WTC11 (cell line): ENCODE measurements around the gene ZNF607. TPM values are rescaled to one million over a fixed set of nuclear protein-coding genes. Genes with fewer than 3 reads are reported as not detected.

Experiments used
- ATAC-seq: fragments of 200-7000 bp; cut with Tn5 transposase; 2 replicates; pipeline ENCODE4 v1.10.0; 2021; ENCODE audit warnings: mild to moderate bottlenecking, moderate library complexity
- CTCF ChIA-PET: fragments of 300-600 bp; sonication (Branson Sonifier 250); formaldehyde crosslinking; loops from one replicate; lab custom pipeline; 2021; ENCODE audit warnings: antibody characterized with exemption; lab: Charles Lee
- POLR2A ChIA-PET: fragments of 350-600 bp; sonication (Branson Sonifier 250); formaldehyde crosslinking; loops from one replicate; lab custom pipeline; 2021; ENCODE audit warnings: antibody characterized with exemption; lab: Charles Lee
- DNase-seq: peaks from one replicate; pipeline ENCODE4 v3.0.0; 2021; ENCODE audit warnings: low spot score
- H3K27ac Mint-ChIP-seq: 2 replicates; pipeline ENCODE4 v1.8.0; 2021; ENCODE audit warnings: mixed read lengths
- H3K27me3 Mint-ChIP-seq: 2 replicates; pipeline ENCODE4 v1.8.0; 2021; ENCODE audit warnings: low read depth, mild to moderate bottlenecking, moderate library complexity, mixed read lengths
- H3K36me3 Mint-ChIP-seq: 2 replicates; pipeline ENCODE4 v1.8.0; 2021; ENCODE audit warnings: mixed read lengths
- H3K4me1 Mint-ChIP-seq: 2 replicates; pipeline ENCODE4 v1.8.0; 2022; ENCODE audit warnings: mixed read lengths
- H3K4me3 Mint-ChIP-seq: 2 replicates; pipeline ENCODE4 v1.8.0; 2021; ENCODE audit warnings: mild to moderate bottlenecking, moderate library complexity, mixed read lengths
- H3K9me3 Mint-ChIP-seq: 2 replicates; pipeline ENCODE4 v1.8.0; 2021; ENCODE audit warnings: mixed read lengths
- CDX4 ChIP-seq: fragments of 250-450 bp; sonication (Bioruptor Pico); IDR thresholded peaks from 2 replicates; pipeline ENCODE4 v1.9.0; 2021; ENCODE audit warnings: moderate library complexity, mild to moderate bottlenecking, inconsistent platforms, borderline replicate concordance
- CREM ChIP-seq: sonication (generic); formaldehyde crosslinking; IDR thresholded peaks from 2 replicates; pipeline ENCODE4 v1.8.1; 2022; ENCODE audit warnings: mild to moderate bottlenecking, missing genetic modification reagents, moderate library complexity
- EMX1 ChIP-seq: fragments of 250-450 bp; sonication (Bioruptor Pico); IDR thresholded peaks from 2 replicates; pipeline ENCODE4 v1.8.0; 2021; ENCODE audit warnings: mild to moderate bottlenecking
- ETV6 ChIP-seq: sonication (generic); formaldehyde crosslinking; IDR thresholded peaks from 2 replicates; pipeline ENCODE4 v1.8.1; 2022; ENCODE audit warnings: mild to moderate bottlenecking, missing genetic modification reagents
- FOXP1 ChIP-seq: sonication (generic); formaldehyde crosslinking; IDR thresholded peaks from 2 replicates; pipeline ENCODE4 v1.8.0; 2022; ENCODE audit warnings: missing genetic modification reagents, mild to moderate bottlenecking, moderate library complexity, borderline replicate concordance
- HMGA2 ChIP-seq: fragments of 250-450 bp; sonication (Bioruptor Pico); IDR thresholded peaks from 2 replicates; pipeline ENCODE4 v1.4.0; 2021; ENCODE audit warnings: mild to moderate bottlenecking, moderate library complexity
- HMGXB4 ChIP-seq: sonication (generic); formaldehyde crosslinking; IDR thresholded peaks from 2 replicates; pipeline ENCODE4 v1.8.1; 2023; ENCODE audit warnings: mild to moderate bottlenecking, moderate library complexity, missing genetic modification reagents
- NFATC4 ChIP-seq: fragments of 250-450 bp; sonication (Bioruptor Pico); IDR thresholded peaks from 2 replicates; pipeline ENCODE4 v1.9.0; 2021; ENCODE audit warnings: mild to moderate bottlenecking
- SMAD3 ChIP-seq: sonication (generic); formaldehyde crosslinking; IDR thresholded peaks from 2 replicates; pipeline ENCODE4 v1.8.0; 2022; ENCODE audit warnings: missing genetic modification reagents, mild to moderate bottlenecking, borderline replicate concordance
- SP1 ChIP-seq: sonication (generic); formaldehyde crosslinking; conservative IDR thresholded peaks from 2 replicates; pipeline ENCODE4 v1.8.1; 2022; ENCODE audit warnings: missing genetic modification reagents
- TEAD1 ChIP-seq: sonication (generic); formaldehyde crosslinking; IDR thresholded peaks from 2 replicates; pipeline ENCODE4 v1.8.0; 2022; ENCODE audit warnings: mild to moderate bottlenecking, missing genetic modification reagents
- ZBTB43 ChIP-seq: sonication (generic); formaldehyde crosslinking; IDR thresholded peaks from 2 replicates; pipeline ENCODE4 v1.8.1; 2023; ENCODE audit warnings: mild to moderate bottlenecking, missing genetic modification reagents
- ZNF317 ChIP-seq: sonication (generic); formaldehyde crosslinking; IDR thresholded peaks from 2 replicates; pipeline ENCODE4 v1.8.1; 2023; ENCODE audit warnings: low read depth, mild to moderate bottlenecking, moderate library complexity, missing genetic modification reagents, borderline replicate concordance
- ZNF671 ChIP-seq: fragments of 250-450 bp; sonication (Bioruptor Pico); IDR thresholded peaks from 2 replicates; pipeline ENCODE4 v1.8.0; 2021; ENCODE audit warnings: mild to moderate bottlenecking
- total RNA-seq: library from RNA; stranded (reverse); gene quantifications from 3 replicates; pipeline ENCODE4 v1.2.3, GENCODE V29; 2021
- TF ChIP-seq, protein P1 (sequence below): sonication (generic); formaldehyde crosslinking; IDR thresholded peaks from 2 replicates; pipeline ENCODE4 v1.8.1; 2022; ENCODE audit warnings: low read depth, missing genetic modification reagents, borderline replicate concordance
- TF ChIP-seq, protein P2 (sequence below): sonication (generic); formaldehyde crosslinking; IDR thresholded peaks from 2 replicates; pipeline ENCODE4 v1.8.0; 2023; ENCODE audit warnings: mild to moderate bottlenecking, missing genetic modification reagents

Gene ZNF607
- total RNA-seq, 1 experiment from 2014 or later: 17.5 TPM

DNA sequence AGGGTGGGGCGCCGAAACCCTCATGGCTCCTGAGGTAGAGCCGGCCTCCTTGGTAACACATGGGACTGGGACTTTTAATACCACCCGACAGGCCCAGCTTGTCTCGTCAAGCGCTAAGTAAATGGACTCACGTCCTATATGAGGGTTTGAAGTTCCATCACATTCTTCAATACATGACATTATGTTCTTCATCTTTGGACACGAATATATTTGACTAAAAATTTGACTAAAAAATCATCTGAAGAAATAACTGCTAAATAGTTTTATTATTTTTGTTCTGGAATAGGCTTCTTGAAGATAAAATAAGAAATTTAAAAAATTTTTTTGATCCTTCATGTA, 335 bp upstream of the ZNF607 start (continued):
- TF ChIP-seq HMGXB4 (CRISPR knock-in tag): 0 out of 2 replicates have a peak, but pooled peaks have one; percentile 4
- TF ChIP-seq ZBTB43 (CRISPR knock-in tag): no peak
- no peak for TF ChIP-seq ZNF671 (CRISPR knock-in tag)

DNA sequence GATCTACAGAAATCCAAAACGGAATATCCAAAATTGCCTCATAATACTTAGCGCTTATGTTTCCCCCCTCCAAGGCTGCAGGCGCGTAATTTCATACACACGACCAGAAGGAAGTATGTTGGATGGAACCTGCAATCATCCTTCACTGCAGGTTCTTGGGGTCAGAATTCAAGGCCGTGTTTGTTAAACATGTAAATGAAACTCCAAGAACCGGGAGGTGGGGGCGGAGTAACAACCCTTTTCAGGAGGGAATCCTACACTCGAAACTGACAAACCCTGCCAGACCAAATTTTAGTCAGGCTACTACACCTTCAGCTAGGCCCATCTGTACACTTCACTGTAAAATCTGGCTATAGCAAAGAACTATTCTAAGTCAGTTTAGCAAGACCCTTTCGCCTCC, 1.3 kb downstream of the ZNF607 start:
- CTCF ChIA-PET: interaction anchor here (2.4 kb wide), 1 partner anchor 61 kb away, joined by 13 read pairs; the partner anchor contains the start of gene ZNF573
- H3K27ac Mint-ChIP-seq: peak overlapping the region; percentile 85
- TF ChIP-seq SP1 (no peak), NFATC4 (CRISPR knock-in tag) (no peak), TEAD1 (CRISPR knock-in tag) (no peak), ETV6 (CRISPR knock-in tag) (no peak), CDX4 (no peak), ZNF317 (CRISPR knock-in tag) (no peak), FOXP1 (no peak)
- 0 out of 2 replicates have a peak, but pooled peaks cover 4% of the 10 kb centered on the region for H3K36me3 Mint-ChIP-seq
- ATAC-seq: no peak
- POLR2A ChIA-PET: no interaction called here
- H3K9me3 Mint-ChIP-seq: no peaks in the 10 kb centered on the region
- DNase-seq: peak; percentile 23
- H3K4me3 Mint-ChIP-seq: peak overlapping the region; percentile 89
- peaks cover 24% of the 10 kb centered on the region for H3K4me1 Mint-ChIP-seq
- H3K27me3 Mint-ChIP-seq: no peaks in the 10 kb centered on the region

- ChIA-PET CTCF (no interaction called here), POLR2A (no interaction called here)
- Mint-ChIP-seq H3K27ac (peak overlapping the region; percentile 70; the same call in 1 of the 2 replicates), H3K4me1 (peaks cover 24% of the 10 kb centered on the region), H3K9me3 (no peaks in the 10 kb centered on the region), H3K4me3 (peak overlapping the region; percentile 34; the same call in 1 of the 2 replicates), H3K36me3 (peaks cover 11% of the 10 kb centered on the region; the same call in 1 of the 2 replicates), H3K27me3 (no peaks in the 10 kb centered on the region)
- no peak for TF ChIP-seq SMAD3 (CRISPR knock-in tag)
- DNase-seq (no peak), ATAC-seq (no peak)
Observed at GRCh38 chr19:37716140-37716539, 3.4 kb downstream of the ZNF607 start.

GRCh38 chr19:37706052-37706605, 13.4 kb downstream of the ZNF607 start:
- POLR2A ChIA-PET: no interaction called here
- CTCF ChIA-PET: interaction anchor here (0.5 kb wide), 1 partner anchor 437 kb away, joined by 4 read pairs; no protein-coding TSS in a partner anchor
- no peaks in the 10 kb centered on the region for H3K27me3 Mint-ChIP-seq
- peaks cover 60% of the 10 kb centered on the region for H3K36me3 Mint-ChIP-seq
- DNase-seq: no peak
- ATAC-seq: no peak
- TF ChIP-seq EMX1 (CRISPR knock-in tag) (no peak), HMGA2 (CRISPR knock-in tag) (no peak), CREM (no peak)
- TF ChIP-seq, protein P1, sequence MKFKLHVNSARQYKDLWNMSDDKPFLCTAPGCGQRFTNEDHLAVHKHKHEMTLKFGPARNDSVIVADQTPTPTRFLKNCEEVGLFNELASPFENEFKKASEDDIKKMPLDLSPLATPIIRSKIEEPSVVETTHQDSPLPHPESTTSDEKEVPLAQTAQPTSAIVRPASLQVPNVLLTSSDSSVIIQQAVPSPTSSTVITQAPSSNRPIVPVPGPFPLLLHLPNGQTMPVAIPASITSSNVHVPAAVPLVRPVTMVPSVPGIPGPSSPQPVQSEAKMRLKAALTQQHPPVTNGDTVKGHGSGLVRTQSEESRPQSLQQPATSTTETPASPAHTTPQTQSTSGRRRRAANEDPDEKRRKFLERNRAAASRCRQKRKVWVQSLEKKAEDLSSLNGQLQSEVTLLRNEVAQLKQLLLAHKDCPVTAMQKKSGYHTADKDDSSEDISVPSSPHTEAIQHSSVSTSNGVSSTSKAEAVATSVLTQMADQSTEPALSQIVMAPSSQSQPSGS (CRISPR knock-in tag): no peak
- TF ChIP-seq, protein P2, sequence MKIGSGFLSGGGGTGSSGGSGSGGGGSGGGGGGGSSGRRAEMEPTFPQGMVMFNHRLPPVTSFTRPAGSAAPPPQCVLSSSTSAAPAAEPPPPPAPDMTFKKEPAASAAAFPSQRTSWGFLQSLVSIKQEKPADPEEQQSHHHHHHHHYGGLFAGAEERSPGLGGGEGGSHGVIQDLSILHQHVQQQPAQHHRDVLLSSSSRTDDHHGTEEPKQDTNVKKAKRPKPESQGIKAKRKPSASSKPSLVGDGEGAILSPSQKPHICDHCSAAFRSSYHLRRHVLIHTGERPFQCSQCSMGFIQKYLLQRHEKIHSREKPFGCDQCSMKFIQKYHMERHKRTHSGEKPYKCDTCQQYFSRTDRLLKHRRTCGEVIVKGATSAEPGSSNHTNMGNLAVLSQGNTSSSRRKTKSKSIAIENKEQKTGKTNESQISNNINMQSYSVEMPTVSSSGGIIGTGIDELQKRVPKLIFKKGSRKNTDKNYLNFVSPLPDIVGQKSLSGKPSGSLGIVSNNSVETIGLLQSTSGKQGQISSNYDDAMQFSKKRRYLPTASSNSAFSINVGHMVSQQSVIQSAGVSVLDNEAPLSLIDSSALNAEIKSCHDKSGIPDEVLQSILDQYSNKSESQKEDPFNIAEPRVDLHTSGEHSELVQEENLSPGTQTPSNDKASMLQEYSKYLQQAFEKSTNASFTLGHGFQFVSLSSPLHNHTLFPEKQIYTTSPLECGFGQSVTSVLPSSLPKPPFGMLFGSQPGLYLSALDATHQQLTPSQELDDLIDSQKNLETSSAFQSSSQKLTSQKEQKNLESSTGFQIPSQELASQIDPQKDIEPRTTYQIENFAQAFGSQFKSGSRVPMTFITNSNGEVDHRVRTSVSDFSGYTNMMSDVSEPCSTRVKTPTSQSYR (CRISPR knock-in tag): no peak
- H3K9me3 Mint-ChIP-seq: peaks cover 4% of the 10 kb centered on the region; the same call in 1 of the 2 replicates
- no peak overlapping the region for H3K4me3 Mint-ChIP-seq
- H3K27ac Mint-ChIP-seq: peak overlapping the region; percentile 44; the same call in 1 of the 2 replicates
- no peaks in the 10 kb centered on the region for H3K4me1 Mint-ChIP-seq
